NB4 (cell line): ENCODE results near the gene ATP6V1C2.

Experiments
- POLR2A ChIP-seq: IDR thresholded peaks from 2 replicates; pipeline ENCODE4 v1.6.1; 2011; ENCODE audit warnings: mild to moderate bottlenecking; ENCODE audit not compliant: insufficient read length; ENCODE audit errors: extremely low read depth
- TF ChIP-seq, protein P1 (sequence below): IDR thresholded peaks from 2 replicates; pipeline ENCODE4 v1.6.1; 2011; ENCODE audit warnings: low read depth, low read length
- TF ChIP-seq, protein P2 (sequence below): IDR thresholded peaks from one replicate; pipeline ENCODE4 v1.5.1; 2012; ENCODE audit warnings: low read depth, low read length

DNA sequence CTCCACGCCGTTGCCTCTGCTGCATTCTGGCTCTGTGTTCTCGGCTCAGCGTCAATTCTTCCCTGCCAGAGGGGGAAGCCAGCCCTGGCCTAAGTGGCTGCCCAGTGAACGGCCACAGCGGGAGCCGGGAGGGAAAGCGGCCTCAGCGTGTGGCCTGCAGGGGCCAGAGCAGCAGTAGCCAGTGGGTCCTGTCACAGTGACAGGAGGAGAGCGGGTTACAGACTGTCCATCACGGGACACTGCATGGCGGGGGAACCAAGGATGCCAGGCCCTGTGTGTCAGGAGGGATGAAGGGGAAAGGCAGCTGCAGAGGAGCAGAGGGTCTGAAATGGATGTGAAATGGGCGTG lies 51.4 kb downstream of the ATP6V1C2 start:
- TF ChIP-seq, protein P1, sequence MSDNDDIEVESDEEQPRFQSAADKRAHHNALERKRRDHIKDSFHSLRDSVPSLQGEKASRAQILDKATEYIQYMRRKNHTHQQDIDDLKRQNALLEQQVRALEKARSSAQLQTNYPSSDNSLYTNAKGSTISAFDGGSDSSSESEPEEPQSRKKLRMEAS: no peak
- TF ChIP-seq, protein P2, sequence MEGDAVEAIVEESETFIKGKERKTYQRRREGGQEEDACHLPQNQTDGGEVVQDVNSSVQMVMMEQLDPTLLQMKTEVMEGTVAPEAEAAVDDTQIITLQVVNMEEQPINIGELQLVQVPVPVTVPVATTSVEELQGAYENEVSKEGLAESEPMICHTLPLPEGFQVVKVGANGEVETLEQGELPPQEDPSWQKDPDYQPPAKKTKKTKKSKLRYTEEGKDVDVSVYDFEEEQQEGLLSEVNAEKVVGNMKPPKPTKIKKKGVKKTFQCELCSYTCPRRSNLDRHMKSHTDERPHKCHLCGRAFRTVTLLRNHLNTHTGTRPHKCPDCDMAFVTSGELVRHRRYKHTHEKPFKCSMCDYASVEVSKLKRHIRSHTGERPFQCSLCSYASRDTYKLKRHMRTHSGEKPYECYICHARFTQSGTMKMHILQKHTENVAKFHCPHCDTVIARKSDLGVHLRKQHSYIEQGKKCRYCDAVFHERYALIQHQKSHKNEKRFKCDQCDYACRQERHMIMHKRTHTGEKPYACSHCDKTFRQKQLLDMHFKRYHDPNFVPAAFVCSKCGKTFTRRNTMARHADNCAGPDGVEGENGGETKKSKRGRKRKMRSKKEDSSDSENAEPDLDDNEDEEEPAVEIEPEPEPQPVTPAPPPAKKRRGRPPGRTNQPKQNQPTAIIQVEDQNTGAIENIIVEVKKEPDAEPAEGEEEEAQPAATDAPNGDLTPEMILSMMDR: no peak
- no peak for TF ChIP-seq POLR2A
